Medulla oblongata (tissue), 1 donor: Measurements from ENCODE around the gene HIP1R.
"Not testable (repeated sequence)": the region's sequence is repeated elsewhere in the genome, so short reads cannot be mapped to it uniquely, and the experiment has no call there.

Source experiments
- DNase-seq: peaks from one replicate; pipeline ENCODE4 v3.0.0-alpha.2; 2015; ENCODE audit errors: extremely low spot score

HIP1R gene

DNA sequence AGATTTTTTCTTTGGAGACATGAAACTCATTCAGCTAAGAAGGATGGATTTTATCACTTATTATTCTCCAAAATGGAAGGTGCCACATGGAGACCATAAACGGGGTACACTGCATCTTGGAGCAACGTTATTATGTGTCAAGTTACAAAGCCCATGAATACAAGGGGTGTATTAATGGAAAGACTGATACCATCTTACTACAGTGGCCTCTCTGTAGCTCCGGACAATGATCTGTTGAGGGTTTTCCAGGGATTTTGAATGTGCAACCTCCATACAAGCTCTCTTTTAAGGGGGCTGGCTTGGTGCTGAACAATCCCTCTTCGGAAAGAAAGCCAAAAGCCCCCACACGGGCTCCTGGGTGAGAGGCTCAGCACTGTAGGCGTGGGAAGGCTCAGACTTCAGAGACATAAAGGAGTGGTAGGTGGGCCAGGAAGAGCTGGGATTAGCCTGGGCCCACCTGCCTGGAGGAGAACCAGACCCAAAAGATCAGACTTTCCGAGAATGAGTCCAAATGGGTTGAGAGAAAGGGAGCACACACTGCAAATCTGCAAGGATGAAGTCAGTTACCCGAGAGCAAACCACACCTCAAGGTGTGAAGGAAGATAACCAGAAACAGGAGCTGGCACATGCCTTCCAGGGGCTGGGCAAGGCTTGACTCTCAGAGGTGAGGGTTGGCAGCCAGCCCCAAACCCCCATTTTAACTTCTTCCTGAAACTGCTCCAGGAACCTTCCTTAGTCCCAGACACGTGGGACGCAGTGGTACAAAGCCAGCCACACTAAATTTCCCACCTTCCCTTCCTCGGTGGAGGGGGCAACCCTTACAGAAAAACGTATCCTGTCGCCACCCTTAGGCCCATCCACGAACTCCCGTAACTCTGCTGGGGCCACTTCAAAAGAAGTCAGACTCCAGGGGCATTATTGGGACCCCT is 59.2 kb downstream of the HIP1R start:
- peak; percentile 54 for DNase-seq

- DNase-seq: peak; percentile 30
Measured at GRCh38 chr12:122895320-122895703, 60.1 kb downstream of the HIP1R start.

- DNase-seq: peak; percentile 80
Measured at GRCh38 chr12:122895704-122896636, 60.7 kb downstream of the HIP1R start, which contains the start of gene VPS37B. Gene VPS37B (minus strand): TSS chr12:122896124. CDS start chr12:122896062, 62 bp downstream.

GRCh38 chr12:122896662-122897061 is 61.4 kb downstream of the HIP1R start:
- peak; percentile 16 for DNase-seq

DNA sequence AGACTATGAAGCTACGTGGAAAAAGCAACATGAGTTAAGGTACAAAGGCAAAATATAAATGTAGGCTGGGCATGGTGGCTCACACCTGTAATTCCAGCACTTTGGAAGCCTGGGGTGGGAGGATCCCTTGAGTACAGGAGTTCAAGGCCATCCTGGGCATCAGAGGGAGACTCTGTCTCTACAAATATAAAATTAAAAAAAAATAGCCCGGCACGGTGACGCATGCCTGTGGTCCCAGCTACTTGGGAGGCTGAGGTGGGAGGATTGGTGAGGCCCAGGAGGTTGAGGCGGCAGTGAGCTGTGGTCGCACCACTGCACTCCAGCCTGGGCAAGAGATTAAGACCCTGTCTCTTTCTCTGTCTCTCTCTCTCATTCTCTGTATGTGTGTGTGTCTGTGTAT is 64.6 kb downstream of the HIP1R start:
- no peak for DNase-seq

- no peak for DNase-seq
Measured at GRCh38 chr12:122902854-122903692, 67.8 kb downstream of the HIP1R start.

DNA sequence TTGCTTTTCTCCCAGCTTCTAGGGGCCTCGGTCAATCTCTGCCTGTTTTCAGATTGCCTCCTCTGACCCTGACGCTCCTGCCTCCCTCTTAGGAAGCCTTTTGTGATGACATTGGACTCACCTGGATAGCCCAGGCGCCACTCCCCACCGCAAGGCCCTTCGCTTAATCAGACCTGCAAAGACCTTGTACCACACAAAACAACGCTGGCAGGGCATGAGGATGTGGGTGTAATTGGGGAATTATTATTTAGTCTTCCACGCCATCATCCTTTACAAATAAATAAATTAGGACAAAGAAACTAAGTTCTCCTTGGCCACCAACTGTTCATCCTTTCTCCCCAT is 68.4 kb downstream of the HIP1R start:
- DNase-seq: no peak

DNA sequence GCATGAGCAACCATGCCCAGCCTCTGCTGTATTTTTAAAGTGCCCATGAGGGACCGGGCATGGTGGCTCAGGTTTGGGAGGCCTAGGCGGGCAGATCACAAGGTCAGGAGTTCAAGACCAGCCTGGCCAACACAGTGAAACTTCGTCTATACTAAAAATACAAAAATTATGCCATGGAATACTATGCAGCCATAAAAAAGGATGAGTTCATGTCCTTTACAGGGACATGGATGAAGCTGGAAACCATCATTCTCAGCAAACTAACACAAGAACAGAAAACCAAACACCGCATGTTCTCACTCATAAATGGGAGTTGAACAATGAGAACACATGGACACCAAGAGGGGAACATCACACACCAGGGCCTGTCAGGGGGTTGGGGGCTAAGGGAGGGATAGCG is 70.0 kb downstream of the HIP1R start:
- DNase-seq: not testable (repeated sequence)

DNA sequence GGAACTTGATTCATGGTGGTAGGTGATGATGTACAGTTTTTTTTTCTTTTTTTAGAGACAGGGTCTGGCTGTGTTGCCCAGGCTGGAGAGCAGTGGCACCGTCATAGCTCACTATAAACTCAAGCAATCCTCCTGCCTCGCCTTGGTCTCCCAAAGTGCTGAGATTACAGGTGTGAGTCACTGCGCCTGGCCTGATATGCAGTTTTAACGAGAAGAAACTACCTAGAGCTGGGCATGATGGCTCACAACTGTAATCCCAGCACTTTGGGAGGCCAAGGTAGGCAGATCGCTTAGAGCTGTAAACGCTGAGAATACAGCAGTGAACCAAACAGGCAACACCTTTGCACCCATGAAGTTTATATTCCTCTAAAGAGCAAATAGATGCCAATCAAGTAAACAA is 73.7 kb downstream of the HIP1R start:
- DNase-seq: no peak

DNA sequence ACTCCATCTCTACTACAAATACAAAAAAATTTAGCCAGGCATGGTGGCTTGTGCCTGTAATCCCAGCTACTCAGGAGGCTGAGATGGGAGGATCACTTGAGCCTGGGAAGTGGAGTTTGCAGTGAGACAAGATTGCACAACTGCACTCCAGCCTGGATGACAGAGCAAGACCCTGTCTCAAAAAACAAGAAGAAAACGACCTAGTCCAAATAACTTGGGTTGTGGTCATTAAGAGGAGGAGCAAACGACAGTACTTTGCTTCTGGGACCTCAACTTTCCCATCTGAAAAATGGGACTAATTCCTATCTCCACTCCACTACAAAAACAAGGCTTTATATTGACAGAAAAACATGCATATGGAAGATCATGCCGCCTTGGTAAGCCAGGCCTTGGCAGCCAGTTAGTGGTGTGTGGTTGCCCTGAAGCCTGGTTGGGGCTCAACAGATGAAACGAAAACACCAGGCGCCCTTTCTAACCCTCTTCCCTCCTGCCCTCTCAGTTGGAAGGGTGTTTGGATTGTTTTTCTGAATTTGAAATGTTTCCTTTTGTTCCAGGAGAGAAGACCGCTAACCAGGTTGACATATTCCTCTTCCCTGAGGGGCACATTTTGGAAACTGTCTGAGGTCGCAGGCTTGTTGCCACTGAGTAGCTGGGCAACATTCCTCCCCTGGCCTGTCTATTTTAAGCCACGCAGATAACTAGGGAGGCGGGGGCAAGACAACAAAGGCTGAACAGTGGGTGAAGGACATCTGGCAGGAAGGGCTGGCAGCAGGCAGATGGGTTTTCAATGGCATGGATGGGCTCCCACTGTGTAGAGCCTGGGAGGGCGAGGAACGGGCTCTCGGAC is 74.4 kb downstream of the HIP1R start:
- peak; percentile 79 for DNase-seq
